ENCODE data around the gene CCDC186.

DNA sequence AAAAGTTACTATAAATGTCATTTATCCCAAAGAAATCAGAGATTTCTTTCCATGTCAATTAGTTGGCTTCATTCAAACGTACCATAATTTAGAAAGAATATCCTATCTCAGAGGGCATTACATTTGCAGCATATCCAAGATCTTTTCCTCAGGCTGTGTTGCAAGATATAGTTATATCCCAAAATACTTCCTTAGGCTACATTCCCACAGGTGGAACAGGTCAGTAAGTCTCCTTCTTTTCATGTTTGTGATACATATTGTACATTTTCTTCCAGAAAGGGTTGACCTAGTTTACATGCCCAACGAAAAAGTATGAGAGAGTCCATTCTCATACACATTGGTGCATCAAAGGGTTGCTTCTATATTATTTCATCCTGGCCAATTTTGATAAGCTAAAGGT lies 38.1 kb upstream of the CCDC186 start:
- TF ChIP-seq, protein P1, sequence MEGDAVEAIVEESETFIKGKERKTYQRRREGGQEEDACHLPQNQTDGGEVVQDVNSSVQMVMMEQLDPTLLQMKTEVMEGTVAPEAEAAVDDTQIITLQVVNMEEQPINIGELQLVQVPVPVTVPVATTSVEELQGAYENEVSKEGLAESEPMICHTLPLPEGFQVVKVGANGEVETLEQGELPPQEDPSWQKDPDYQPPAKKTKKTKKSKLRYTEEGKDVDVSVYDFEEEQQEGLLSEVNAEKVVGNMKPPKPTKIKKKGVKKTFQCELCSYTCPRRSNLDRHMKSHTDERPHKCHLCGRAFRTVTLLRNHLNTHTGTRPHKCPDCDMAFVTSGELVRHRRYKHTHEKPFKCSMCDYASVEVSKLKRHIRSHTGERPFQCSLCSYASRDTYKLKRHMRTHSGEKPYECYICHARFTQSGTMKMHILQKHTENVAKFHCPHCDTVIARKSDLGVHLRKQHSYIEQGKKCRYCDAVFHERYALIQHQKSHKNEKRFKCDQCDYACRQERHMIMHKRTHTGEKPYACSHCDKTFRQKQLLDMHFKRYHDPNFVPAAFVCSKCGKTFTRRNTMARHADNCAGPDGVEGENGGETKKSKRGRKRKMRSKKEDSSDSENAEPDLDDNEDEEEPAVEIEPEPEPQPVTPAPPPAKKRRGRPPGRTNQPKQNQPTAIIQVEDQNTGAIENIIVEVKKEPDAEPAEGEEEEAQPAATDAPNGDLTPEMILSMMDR (conservative IDR thresholded peaks at IDR 0.05 in 1 of 2, IDR thresholded peaks at IDR 0.05 in 1 of 2; ENCODE audit: low read depth in 1 of 2, low read length in 2 of 2), result no peak
- no peak for TF ChIP-seq EZH2 (IDR thresholded peaks at IDR 0.05; ENCODE audit: low read length, missing control alignments)

Measured in fibroblast of lung (primary cell).